GM18520 (cell line): Measurements from ENCODE around the gene HORMAD2.

Experiments used
- ATAC-seq: cut with Tn5 transposase; IDR thresholded peaks from one replicate; pipeline ENCODE4 v1.9.1; 2021; ENCODE audit not compliant: unreplicated experiment

HORMAD2 gene

GRCh38 chr22:30079952-30080533 is at the start of gene HORMAD2:
Gene HORMAD2, plus strand, starts transcription at chr22:30080464. Its CDS starts 13,489 bp downstream, at chr22:30093953.
- ATAC-seq, result no peak

- ATAC-seq, result no peak
These were observed 48.9 kb upstream of the HORMAD2 start for GRCh38 chr22:30031328-30031727.

GRCh38 chr22:30031764-30032455 is 48.4 kb upstream of the HORMAD2 start:
- no peak for ATAC-seq

GRCh38 chr22:30033137-30033536 is 47.1 kb upstream of the HORMAD2 start:
- no peak for ATAC-seq

GRCh38 chr22:30033901-30034300 is 46.4 kb upstream of the HORMAD2 start:
- no peak for ATAC-seq

GRCh38 chr22:30036656-30037055 is 43.6 kb upstream of the HORMAD2 start:
- ATAC-seq, result no peak

- ATAC-seq, result no peak
These were observed 42.0 kb upstream of the HORMAD2 start for GRCh38 chr22:30038219-30038618.

GRCh38 chr22:30040499-30041260 is 39.6 kb upstream of the HORMAD2 start:
- no peak for ATAC-seq

GRCh38 chr22:30041475-30041874 is 38.8 kb upstream of the HORMAD2 start:
- ATAC-seq, result no peak

GRCh38 chr22:30041881-30042280 is 38.4 kb upstream of the HORMAD2 start:
- no peak for ATAC-seq

GRCh38 chr22:30043161-30043560 is 37.1 kb upstream of the HORMAD2 start:
- ATAC-seq, result no peak

GRCh38 chr22:30044369-30044768 is 35.9 kb upstream of the HORMAD2 start:
- ATAC-seq, result no peak

GRCh38 chr22:30044881-30045493 is 35.3 kb upstream of the HORMAD2 start:
- no peak for ATAC-seq

- ATAC-seq, result no peak
These were observed 34.8 kb upstream of the HORMAD2 start for GRCh38 chr22:30045494-30045887.

- no peak for ATAC-seq
These were observed 34.2 kb upstream of the HORMAD2 start for GRCh38 chr22:30045901-30046715.

GRCh38 chr22:30046716-30047363 is 33.4 kb upstream of the HORMAD2 start:
- no peak for ATAC-seq

GRCh38 chr22:30047364-30047738 is 32.9 kb upstream of the HORMAD2 start:
- ATAC-seq, result no peak

- no peak for ATAC-seq
These were observed 31.6 kb upstream of the HORMAD2 start for GRCh38 chr22:30048681-30049080.

GRCh38 chr22:30054067-30054763 is 26.0 kb upstream of the HORMAD2 start:
- ATAC-seq, result no peak

- ATAC-seq, result no peak
These were observed 25.5 kb upstream of the HORMAD2 start for GRCh38 chr22:30054764-30055069.
